Stimulated activated memory B cell treated with anti-CD40 and anti-IgM and Interleukin-4, amounts not matched to agents 10 μg/mL and 1 μg/mL and 100 μg/mL, for 72 hours (primary cell): ENCODE results near the gene TTC28.
"Not testable (repeated sequence)": the region's sequence is repeated elsewhere in the genome, so short reads cannot be mapped to it uniquely, and the experiment has no call there.

Experiments
- ATAC-seq: fragments of 150-1000 bp; cut with Tn5 transposase; 2 replicates; pipeline ENCODE4 v1.10.0; 2021
- H3K27ac Mint-ChIP-seq: one replicate; pipeline ENCODE4 v1.8.0; 2022; ENCODE audit warnings: mild to moderate bottlenecking, mixed read lengths
- H3K27me3 Mint-ChIP-seq: one replicate; pipeline ENCODE4 v1.8.0; 2022; ENCODE audit warnings: mixed read lengths
- H3K36me3 Mint-ChIP-seq: one replicate; pipeline ENCODE4 v1.8.0; 2022; ENCODE audit warnings: mixed read lengths
- H3K4me1 Mint-ChIP-seq: one replicate; pipeline ENCODE4 v1.8.0; 2022; ENCODE audit warnings: mixed read lengths
- H3K4me3 Mint-ChIP-seq: one replicate; pipeline ENCODE4 v1.8.0; 2022; ENCODE audit warnings: mild to moderate bottlenecking, moderate library complexity, mixed read lengths
- H3K9me3 Mint-ChIP-seq: one replicate; pipeline ENCODE4 v1.8.0; 2022; ENCODE audit warnings: mixed read lengths

TTC28 gene

DNA sequence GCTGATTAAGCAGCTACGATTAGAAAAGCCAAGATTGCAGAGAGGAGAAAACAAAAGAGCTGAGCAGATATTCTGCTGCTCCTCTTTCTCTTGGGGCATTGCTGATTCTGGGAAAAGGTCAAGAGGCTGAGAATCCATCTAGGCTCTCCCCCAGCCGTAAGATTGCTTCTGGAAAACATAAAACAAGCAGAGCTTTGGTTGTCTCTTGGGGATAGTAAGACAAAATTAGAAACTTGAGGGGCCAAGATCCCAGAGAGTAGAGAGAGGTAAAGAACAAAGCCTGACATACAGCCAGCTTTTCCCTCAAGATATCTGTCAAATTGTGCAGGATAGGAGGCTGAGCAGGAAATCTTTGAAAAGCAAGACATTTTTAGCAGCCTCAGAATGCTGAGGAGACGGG is 158.2 kb downstream of the TTC28 start:
- H3K27ac Mint-ChIP-seq, result no peak overlapping the region
- H3K4me1 Mint-ChIP-seq, result no peaks in the 10 kb centered on the region
- peaks cover 52% of the 10 kb centered on the region for H3K27me3 Mint-ChIP-seq
- H3K36me3 Mint-ChIP-seq, result no peaks in the 10 kb centered on the region
- H3K4me3 Mint-ChIP-seq, result no peak overlapping the region
- H3K9me3 Mint-ChIP-seq, result no peaks in the 10 kb centered on the region
- ATAC-seq, result no peak

DNA sequence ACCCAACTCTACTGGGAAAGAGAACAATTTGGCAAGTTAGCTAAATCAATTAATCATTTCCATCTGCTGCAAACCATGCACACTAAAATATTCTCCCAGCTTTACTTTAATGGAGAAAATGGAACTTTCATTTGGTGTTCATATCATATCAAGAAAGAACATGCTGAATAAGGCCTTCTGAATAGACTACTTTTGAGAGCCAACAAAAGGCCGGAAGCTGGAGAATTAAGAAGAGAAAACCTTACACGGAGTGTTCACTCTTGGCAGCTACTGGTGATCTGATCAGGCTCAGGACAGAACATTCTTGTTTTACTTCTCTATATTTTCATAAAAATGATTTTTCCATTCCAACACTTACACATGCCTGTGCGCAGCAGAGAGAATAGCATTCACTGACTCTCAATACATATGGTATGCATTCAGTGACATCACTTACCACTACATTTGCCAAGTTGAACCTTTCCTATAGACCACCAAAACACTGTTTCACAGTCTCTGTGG is 165.3 kb downstream of the TTC28 start:
- Mint-ChIP-seq H3K27me3 (peaks cover 16% of the 10 kb centered on the region), H3K27ac (no peak overlapping the region), H3K4me3 (no peak overlapping the region), H3K4me1 (no peaks in the 10 kb centered on the region), H3K9me3 (peaks cover 17% of the 10 kb centered on the region), H3K36me3 (no peaks in the 10 kb centered on the region)
- no peak for ATAC-seq

- H3K36me3 Mint-ChIP-seq, ATAC-seq, H3K4me3 Mint-ChIP-seq, H3K27ac Mint-ChIP-seq, H3K4me1 Mint-ChIP-seq, H3K27me3 Mint-ChIP-seq: not testable (repeated sequence)
- peaks cover 21% of the 10 kb centered on the region for H3K9me3 Mint-ChIP-seq
Observed at GRCh38 chr22:28512387-28512786, 167.3 kb downstream of the TTC28 start.

DNA sequence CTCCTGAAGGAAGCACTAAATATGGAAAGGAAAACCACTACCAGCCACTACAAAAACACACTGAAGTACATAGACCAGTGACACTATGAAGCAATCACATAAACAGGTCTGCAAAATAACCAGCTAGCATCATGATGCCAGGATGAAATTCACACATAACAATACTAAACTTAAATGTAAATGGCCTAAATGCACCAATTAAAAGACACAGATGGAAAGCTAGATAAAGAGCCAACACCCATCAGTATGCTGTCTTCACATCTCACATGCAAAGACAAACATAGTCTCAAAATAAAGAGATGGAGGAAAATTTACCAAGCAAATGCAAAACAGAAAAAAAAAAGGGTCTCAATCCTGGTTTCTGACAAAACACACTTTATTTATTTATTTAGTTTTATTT is 171.7 kb downstream of the TTC28 start:
- peaks cover 12% of the 10 kb centered on the region for H3K27me3 Mint-ChIP-seq
- no peaks in the 10 kb centered on the region for H3K36me3 Mint-ChIP-seq
- ATAC-seq, result no peak
- no peak overlapping the region for H3K27ac Mint-ChIP-seq
- no peaks in the 10 kb centered on the region for H3K4me1 Mint-ChIP-seq
- H3K9me3 Mint-ChIP-seq, result peaks cover 25% of the 10 kb centered on the region
- no peak overlapping the region for H3K4me3 Mint-ChIP-seq

DNA sequence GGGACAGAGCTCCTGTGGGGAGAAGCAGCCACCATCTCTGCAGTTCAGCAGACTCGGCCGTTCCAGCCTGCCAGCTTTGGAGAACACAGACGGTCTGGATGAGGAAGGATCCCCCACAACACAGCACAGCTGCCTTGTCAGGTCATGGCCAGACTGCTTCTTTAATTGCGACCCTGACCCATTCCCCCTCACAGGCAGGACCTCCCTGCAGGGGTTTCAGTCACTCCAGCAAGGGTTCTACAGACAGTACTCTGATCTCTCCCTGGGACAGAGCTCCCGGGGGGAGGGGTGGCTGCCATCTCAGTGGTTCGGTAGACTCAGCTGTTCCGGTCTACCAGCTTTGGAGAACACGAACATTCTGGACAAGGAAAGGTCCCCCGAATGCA is 173.5 kb downstream of the TTC28 start:
- Mint-ChIP-seq H3K36me3 (no peaks in the 10 kb centered on the region), H3K4me3 (no peak overlapping the region), H3K27me3 (peaks cover 19% of the 10 kb centered on the region), H3K4me1 (no peaks in the 10 kb centered on the region), H3K9me3 (peaks cover 16% of the 10 kb centered on the region), H3K27ac (no peak overlapping the region)
- ATAC-seq, result no peak

DNA sequence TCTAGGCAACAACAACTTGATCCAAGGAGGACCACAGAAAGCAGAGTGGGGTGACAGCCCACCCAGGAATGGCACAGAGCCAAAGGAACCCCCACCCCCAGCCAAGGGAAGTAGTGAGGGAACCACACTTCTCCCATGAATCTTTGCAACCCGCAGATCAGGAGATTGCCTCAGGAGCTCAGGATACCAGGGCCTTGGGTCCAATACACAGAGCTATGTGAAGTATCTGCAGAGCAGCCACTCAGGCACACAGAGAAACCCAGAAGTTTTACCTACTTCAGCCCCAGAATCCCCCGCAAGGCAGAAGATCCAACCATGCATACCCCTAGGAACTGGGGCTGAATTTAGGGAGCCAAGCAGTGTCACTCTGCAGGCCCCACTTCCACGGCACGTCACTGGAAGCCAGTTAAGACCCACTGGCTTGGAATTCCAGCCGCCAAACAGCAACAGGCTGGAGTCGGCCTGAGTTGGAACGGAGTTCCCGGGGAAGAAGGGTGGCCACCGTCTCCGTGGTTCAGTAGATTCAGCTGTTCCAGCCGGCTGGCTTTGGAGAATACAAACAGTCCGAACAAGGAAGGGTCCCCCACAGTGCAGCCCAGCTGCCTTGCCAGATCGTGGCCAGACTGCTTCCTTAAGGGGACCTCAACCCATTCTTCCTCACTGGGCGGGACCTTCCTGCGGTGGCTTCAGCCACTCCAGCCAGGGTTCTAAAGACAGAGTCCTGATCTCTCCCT is 174.1 kb downstream of the TTC28 start:
- H3K27ac Mint-ChIP-seq, result no peak overlapping the region
- H3K4me3 Mint-ChIP-seq, result no peak overlapping the region
- peaks cover 19% of the 10 kb centered on the region for H3K27me3 Mint-ChIP-seq
- ATAC-seq, result no peak
- H3K9me3 Mint-ChIP-seq, result peaks cover 12% of the 10 kb centered on the region
- no peaks in the 10 kb centered on the region for H3K4me1 Mint-ChIP-seq
- no peaks in the 10 kb centered on the region for H3K36me3 Mint-ChIP-seq

- H3K27me3 Mint-ChIP-seq, result peaks cover 25% of the 10 kb centered on the region
- no peaks in the 10 kb centered on the region for H3K36me3 Mint-ChIP-seq
- H3K4me1 Mint-ChIP-seq, result no peaks in the 10 kb centered on the region
- H3K4me3 Mint-ChIP-seq, result no peak overlapping the region
- no peak for ATAC-seq
- H3K9me3 Mint-ChIP-seq, result no peaks in the 10 kb centered on the region
- H3K27ac Mint-ChIP-seq, result no peak overlapping the region
Observed at GRCh38 chr22:28500006-28500405, 179.6 kb downstream of the TTC28 start.

DNA sequence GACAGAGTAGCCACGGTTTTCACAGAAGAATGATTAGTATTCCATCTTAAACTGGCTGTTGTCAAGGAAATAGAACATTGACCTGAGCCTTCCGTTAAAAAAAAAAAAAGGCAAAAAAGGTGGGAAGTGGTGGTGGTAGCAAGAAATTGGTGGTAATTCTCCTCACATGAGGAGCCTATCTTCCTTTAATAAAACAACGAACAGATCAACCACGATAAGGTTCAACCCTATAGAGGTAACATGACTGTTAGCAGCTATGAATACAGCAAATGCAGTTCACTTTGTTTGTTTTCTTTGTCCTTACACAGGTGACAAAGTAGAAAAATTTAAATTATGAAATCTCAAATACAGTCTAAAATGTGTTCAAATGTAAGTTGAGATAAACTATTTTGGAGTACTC is 181.6 kb downstream of the TTC28 start:
- Mint-ChIP-seq H3K9me3 (no peaks in the 10 kb centered on the region), H3K4me1 (no peaks in the 10 kb centered on the region), H3K27me3 (peaks cover 32% of the 10 kb centered on the region), H3K36me3 (no peaks in the 10 kb centered on the region), H3K27ac (no peak overlapping the region), H3K4me3 (no peak overlapping the region)
- no peak for ATAC-seq

- no peak overlapping the region for H3K27ac Mint-ChIP-seq
- H3K36me3 Mint-ChIP-seq, result no peaks in the 10 kb centered on the region
- H3K4me3 Mint-ChIP-seq, result no peak overlapping the region
- ATAC-seq, result no peak
- H3K9me3 Mint-ChIP-seq, result no peaks in the 10 kb centered on the region
- peaks cover 30% of the 10 kb centered on the region for H3K27me3 Mint-ChIP-seq
- H3K4me1 Mint-ChIP-seq, result no peaks in the 10 kb centered on the region
Observed at GRCh38 chr22:28497188-28497587, 182.5 kb downstream of the TTC28 start.

DNA sequence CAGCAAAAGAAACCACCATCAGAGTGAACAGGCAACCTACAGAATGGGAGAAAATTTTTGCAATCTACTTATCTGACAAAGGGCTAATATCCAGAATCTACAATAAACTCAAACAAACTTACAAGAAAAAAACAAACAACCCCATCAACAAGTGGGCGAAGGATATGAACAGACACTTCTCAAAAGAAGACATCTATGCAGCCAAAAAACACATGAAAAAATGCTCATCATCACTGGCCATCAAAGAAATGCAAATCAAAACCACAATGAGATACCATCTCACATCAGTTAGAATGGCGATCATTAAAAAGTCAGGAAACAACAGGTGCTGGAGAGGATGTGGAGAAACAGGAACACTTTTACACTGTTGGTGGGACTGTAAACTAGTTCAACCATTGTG is 188.4 kb downstream of the TTC28 start:
- not testable (repeated sequence) for H3K9me3 Mint-ChIP-seq, H3K4me1 Mint-ChIP-seq, ATAC-seq, H3K27ac Mint-ChIP-seq, H3K36me3 Mint-ChIP-seq, H3K4me3 Mint-ChIP-seq
- peaks cover 33% of the 10 kb centered on the region for H3K27me3 Mint-ChIP-seq

- Mint-ChIP-seq H3K36me3 (no peaks in the 10 kb centered on the region), H3K4me1 (no peaks in the 10 kb centered on the region), H3K9me3 (no peaks in the 10 kb centered on the region), H3K27ac (no peak overlapping the region), H3K27me3 (peaks cover 37% of the 10 kb centered on the region), H3K4me3 (no peak overlapping the region)
- no peak for ATAC-seq
Observed at GRCh38 chr22:28488825-28489224, 190.8 kb downstream of the TTC28 start.

- Mint-ChIP-seq H3K36me3 (no peaks in the 10 kb centered on the region), H3K27me3 (peaks cover 37% of the 10 kb centered on the region), H3K4me1 (no peaks in the 10 kb centered on the region), H3K27ac (no peak overlapping the region), H3K9me3 (no peaks in the 10 kb centered on the region), H3K4me3 (no peak overlapping the region)
- ATAC-seq, result no peak
Observed at GRCh38 chr22:28484662-28485061, 195.0 kb downstream of the TTC28 start.

DNA sequence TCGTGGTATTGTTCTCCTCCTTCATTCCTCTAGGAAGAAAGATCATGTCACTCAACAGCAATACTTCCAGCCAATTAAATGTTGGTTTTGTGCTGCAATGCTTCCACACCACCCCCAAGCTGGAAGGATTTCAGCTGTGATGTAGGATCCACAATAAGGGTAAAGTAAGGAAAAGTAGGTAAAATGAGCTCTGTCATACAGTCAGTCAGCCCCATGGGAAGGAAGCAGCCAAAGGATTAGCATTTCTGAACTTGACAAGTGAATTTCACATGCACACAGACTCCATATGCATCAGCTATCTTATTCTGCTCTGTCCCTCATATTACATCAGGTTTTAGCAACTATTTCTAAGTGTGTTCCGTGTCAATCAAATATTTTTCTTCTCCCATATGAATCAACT is 197.9 kb downstream of the TTC28 start:
- peaks cover 18% of the 10 kb centered on the region for H3K27me3 Mint-ChIP-seq
- H3K4me3 Mint-ChIP-seq, result no peak overlapping the region
- H3K9me3 Mint-ChIP-seq, result no peaks in the 10 kb centered on the region
- no peaks in the 10 kb centered on the region for H3K4me1 Mint-ChIP-seq
- no peak for ATAC-seq
- H3K36me3 Mint-ChIP-seq, result no peaks in the 10 kb centered on the region
- no peak overlapping the region for H3K27ac Mint-ChIP-seq

DNA sequence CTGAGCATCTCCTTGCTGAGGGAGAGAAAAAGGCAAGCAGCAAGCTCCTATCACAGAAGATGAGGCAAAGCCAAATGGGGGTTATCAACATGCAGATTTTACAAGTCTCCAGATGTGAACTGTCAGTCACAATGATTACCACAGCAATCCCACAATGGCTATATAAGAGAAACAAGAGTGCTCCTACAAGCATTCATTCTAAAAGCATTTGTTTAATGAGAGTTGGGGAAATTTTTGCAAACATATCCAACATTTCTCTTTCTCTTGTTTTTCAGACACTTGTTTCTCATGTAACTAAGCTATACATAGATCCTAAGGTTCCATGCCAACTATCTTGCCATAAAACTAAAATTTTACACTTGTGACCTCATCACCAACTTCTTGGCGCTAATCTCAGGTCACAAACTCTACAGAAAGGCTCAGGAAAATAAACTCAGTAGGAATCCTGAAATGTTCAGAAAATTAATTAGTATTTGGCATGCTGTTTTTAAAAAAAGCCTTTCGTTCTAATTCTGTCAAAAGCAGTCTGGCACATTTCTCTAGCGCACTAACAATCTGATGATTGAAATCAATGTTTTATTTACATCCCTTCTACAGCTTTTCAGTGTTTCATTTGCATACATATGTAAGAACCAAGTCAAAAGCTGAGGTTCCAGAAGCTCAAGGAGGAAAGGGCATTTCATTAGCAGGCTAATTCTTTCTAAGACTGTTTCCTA is 199.5 kb downstream of the TTC28 start:
- Mint-ChIP-seq H3K9me3 (no peaks in the 10 kb centered on the region), H3K36me3 (no peaks in the 10 kb centered on the region), H3K27ac (no peak overlapping the region), H3K4me3 (no peak overlapping the region), H3K4me1 (no peaks in the 10 kb centered on the region), H3K27me3 (peaks cover 10% of the 10 kb centered on the region)
- ATAC-seq, result no peak

GRCh38 chr22:28478564-28478963 is 201.1 kb downstream of the TTC28 start:
- Mint-ChIP-seq H3K4me1 (no peaks in the 10 kb centered on the region), H3K27ac (no peak overlapping the region), H3K27me3 (peaks cover 14% of the 10 kb centered on the region), H3K9me3 (no peaks in the 10 kb centered on the region), H3K36me3 (no peaks in the 10 kb centered on the region), H3K4me3 (no peak overlapping the region)
- ATAC-seq, result no peak

- Mint-ChIP-seq H3K4me3 (no peak overlapping the region), H3K9me3 (no peaks in the 10 kb centered on the region), H3K27ac (no peak overlapping the region), H3K4me1 (no peaks in the 10 kb centered on the region), H3K27me3 (peaks cover 14% of the 10 kb centered on the region), H3K36me3 (no peaks in the 10 kb centered on the region)
- ATAC-seq, result no peak
Observed at GRCh38 chr22:28477556-28477955, 202.1 kb downstream of the TTC28 start.
